Fibroblast of upper back skin (primary cell): ENCODE measurements around the gene TAF1.
"Not testable (repeated sequence)": the region's sequence is repeated elsewhere in the genome, so short reads cannot be mapped to it uniquely, and the experiment has no call there.

Experiments
- DNase-seq: peaks from one replicate; pipeline ENCODE4 v3.0.0-alpha.2; 2013

The TAF1 gene, protein sequence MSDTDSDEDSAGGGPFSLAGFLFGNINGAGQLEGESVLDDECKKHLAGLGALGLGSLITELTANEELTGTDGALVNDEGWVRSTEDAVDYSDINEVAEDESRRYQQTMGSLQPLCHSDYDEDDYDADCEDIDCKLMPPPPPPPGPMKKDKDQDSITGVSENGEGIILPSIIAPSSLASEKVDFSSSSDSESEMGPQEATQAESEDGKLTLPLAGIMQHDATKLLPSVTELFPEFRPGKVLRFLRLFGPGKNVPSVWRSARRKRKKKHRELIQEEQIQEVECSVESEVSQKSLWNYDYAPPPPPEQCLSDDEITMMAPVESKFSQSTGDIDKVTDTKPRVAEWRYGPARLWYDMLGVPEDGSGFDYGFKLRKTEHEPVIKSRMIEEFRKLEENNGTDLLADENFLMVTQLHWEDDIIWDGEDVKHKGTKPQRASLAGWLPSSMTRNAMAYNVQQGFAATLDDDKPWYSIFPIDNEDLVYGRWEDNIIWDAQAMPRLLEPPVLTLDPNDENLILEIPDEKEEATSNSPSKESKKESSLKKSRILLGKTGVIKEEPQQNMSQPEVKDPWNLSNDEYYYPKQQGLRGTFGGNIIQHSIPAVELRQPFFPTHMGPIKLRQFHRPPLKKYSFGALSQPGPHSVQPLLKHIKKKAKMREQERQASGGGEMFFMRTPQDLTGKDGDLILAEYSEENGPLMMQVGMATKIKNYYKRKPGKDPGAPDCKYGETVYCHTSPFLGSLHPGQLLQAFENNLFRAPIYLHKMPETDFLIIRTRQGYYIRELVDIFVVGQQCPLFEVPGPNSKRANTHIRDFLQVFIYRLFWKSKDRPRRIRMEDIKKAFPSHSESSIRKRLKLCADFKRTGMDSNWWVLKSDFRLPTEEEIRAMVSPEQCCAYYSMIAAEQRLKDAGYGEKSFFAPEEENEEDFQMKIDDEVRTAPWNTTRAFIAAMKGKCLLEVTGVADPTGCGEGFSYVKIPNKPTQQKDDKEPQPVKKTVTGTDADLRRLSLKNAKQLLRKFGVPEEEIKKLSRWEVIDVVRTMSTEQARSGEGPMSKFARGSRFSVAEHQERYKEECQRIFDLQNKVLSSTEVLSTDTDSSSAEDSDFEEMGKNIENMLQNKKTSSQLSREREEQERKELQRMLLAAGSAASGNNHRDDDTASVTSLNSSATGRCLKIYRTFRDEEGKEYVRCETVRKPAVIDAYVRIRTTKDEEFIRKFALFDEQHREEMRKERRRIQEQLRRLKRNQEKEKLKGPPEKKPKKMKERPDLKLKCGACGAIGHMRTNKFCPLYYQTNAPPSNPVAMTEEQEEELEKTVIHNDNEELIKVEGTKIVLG (N-terminal part only)

DNA sequence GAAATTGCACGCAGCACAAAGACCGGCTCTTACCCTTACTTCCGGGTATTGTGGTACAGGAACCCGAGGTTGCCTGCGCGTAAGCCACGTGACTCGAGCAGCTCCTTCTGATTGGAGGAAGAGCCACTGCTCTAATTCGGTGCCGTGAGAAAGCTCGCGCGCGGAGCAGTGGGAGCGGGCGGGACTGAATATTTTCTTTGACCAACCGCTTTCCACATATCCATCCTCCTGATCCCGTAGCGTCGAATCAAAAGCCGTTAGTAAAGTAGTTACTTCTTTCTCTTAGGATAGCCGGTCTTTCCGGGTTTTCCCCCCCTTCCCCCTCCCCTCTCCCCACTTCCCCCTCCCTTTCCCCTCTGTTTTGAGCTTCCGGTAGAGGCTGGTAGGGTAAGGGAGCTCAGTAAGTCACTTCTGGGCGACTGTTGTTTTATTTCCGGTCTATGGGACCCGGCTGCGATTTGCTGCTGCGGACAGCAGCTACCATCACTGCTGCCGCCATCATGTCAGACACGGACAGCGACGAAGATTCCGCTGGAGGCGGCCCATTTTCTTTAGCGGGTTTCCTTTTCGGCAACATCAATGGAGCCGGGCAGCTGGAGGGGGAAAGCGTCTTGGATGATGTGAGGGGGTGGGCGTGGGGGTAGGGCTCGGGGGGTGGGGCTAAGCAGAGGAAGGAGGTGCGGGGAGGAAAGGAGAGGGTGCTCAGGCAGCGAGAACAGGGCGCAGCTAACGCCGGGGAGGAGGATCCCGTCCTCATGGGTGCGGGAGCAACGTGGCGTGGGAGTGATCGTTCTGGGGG is at the start of gene TAF1:
TAF1 (plus strand) TSS at position 483 of the 799 bp plus-strand sequence; CDS start at position 501, 18 bp downstream.
- peak; percentile 98 for DNase-seq

GRCh38 chrX:71316959-71317358 is 49.2 kb upstream of the TAF1 start:
- peak; percentile 2 for DNase-seq

- no peak for DNase-seq
These were observed 46.0 kb upstream of the TAF1 start for GRCh38 chrX:71320126-71320525.

DNA sequence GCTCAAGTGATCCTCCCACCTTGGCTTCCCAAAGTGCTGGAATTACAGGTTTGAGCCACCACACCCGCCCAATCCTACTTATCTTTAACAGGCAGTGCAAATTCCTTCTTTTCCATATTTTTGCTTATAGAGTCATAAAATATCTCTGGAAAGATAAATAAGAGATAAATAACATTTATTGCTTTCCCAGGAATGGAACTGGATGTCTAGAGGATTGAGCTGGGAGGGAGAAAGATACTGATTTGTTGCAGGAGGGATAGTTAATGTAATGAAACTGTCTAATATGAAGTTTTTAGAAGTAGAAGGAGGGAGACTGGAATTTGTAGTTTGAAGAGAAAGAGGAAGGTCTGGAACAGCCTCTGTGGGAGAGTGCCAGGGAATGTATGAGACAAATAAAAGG is 44.4 kb upstream of the TAF1 start:
- no peak for DNase-seq

GRCh38 chrX:71324452-71324851 is 41.7 kb upstream of the TAF1 start:
- DNase-seq = not testable (repeated sequence)

GRCh38 chrX:71326394-71326793 is 39.8 kb upstream of the TAF1 start:
- DNase-seq = no peak

DNA sequence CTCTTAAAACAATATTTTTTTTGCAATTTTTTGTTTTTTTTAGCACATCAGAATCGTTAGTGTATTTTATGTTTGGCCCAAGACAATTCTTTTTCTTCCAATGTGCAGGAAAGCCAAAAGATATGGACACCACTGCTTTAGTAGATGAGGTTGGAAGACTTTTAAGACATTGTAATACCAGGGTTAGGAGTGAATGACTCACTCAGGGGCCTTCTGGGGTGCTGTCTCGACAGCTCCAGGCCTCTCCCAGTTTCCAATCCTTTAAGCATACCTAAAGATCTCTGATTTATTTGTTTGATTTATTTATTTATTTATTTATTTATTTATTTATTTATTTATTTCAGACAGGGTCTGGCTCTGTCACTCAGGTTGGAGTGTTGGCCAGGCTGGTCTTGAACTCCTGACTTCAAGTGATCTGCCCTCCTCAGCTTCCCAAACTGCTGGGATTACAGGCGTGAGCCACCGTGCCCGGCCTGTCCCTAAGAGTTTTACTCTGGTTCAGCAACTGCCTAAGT is 16.9 kb upstream of the TAF1 start:
- DNase-seq = not testable (repeated sequence)

DNA sequence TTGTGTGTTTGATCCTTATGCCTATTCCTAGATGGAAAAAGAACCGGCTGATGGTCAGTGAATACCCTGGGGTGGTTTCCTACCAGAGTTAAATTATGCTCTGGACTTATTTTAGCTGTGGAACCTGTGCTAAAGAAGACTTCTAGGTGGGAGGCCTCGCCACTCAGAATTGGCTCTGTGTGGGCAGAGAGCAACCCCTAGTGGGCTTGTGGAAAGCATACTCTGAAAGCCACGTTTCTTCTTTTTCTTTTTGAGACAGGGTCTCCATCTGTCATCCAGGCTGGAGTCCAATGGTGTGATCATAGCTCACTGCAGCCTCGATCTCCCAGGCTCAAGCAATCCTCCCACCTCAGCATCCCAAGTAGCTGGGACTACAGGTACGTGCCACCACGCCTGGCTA is 16.3 kb upstream of the TAF1 start:
- not testable (repeated sequence) for DNase-seq

DNA sequence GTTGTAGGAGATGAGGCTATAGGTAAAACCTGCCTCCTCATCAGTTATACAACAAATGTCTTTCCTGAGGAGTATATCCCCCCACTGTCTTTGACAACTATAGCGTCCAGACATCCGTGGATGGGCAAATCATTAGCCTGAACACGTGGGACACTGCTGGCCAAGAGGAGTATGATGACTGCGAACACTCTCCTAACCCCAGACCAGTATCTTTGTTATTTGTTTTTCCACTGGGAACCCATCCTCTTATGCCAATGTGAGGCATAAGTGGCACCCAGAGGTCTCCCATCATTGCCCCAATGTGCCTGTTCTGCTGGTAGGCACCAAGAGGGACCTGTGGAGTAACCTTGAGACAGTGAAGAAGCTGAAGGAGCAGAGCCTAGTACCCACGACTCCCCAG is 13.7 kb upstream of the TAF1 start:
- DNase-seq = not testable (repeated sequence)

- no peak for DNase-seq
These were observed 1.9 kb upstream of the TAF1 start for GRCh38 chrX:71364221-71364620.

DNA sequence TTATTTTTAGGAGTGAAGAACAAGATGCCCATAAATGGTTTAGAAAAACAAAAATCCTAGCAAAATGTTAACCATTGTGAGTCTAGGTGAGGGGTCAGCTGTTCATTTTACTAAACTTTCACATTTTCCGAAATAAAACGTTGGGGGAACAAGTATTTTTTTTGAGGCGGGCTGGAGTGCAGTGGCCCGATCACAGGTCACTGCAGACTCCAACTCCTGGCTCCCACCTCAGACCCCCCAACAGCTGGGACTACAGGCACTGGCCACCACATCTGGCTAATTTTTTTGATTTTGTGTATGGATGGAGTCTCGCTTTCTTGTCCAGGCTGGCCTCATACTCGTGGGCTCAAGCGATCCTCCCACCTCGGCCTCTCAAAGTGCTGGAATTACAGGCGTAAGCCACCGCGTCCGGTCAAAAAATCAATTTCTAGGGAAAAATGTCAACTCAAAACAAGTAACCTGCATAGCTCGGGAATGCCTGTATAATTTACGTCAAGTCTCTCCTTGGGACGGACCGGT is 742 bp upstream of the TAF1 start:
- DNase-seq = no peak

- DNase-seq = peak; percentile 13
These were observed 608 bp downstream of the TAF1 start for GRCh38 chrX:71366674-71367256.

- DNase-seq = no peak
These were observed 1.2 kb downstream of the TAF1 start for GRCh38 chrX:71367396-71367795.

GRCh38 chrX:71372388-71372787 is 6.2 kb downstream of the TAF1 start:
- DNase-seq = no peak

- no peak for DNase-seq
These were observed 12.6 kb downstream of the TAF1 start for GRCh38 chrX:71378732-71379131.

GRCh38 chrX:71391725-71392124 is 25.6 kb downstream of the TAF1 start:
- DNase-seq = not testable (repeated sequence)

DNA sequence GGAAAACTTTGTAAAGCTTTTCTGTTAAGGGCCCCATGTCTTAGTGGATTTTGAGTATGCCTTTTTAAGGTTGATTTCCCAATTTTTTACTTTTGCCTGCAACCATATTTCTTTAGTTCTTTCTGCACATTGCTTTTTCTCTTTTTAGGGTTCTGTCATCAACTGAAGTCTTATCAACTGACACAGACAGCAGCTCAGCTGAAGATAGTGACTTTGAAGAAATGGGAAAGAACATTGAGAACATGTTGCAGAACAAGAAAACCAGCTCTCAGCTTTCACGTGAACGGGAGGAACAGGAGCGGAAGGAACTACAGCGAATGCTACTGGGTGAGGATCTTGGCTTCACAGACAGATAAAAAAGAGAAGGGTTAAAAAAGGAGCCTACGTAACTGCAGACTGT is 27.8 kb downstream of the TAF1 start:
- DNase-seq = no peak

DNA sequence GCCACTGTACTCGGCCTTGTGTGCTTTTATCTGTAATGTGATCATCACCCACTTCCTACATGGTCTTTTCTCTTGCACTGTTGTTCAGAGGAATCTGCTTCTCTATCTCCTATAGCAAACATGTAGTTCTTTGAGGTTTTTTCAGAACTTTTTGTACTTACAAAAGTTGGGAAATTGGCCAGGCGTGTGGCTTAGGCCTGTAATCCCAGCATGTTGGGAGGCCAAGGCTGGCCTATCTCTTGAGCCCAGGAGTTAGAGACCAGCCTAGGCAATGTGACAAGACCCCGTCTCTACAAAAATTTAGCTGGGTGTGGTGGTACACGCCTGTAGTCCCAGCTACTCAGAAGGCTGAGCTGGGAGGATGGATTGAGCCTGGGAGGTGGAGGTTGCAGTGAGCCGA is 30.4 kb downstream of the TAF1 start:
- no peak for DNase-seq

- DNase-seq = no peak
These were observed 34.6 kb downstream of the TAF1 start for GRCh38 chrX:71400710-71401109.

GRCh38 chrX:71416260-71416659 is 50.1 kb downstream of the TAF1 start:
- DNase-seq = not testable (repeated sequence)

GRCh38 chrX:71420686-71421085 is 54.5 kb downstream of the TAF1 start:
- no peak for DNase-seq
